HG02981 (cell line): Measurements from ENCODE around the gene EPHB1.
A peak's percentile ranks its signal among the peaks of the same experiment; 100 is the strongest.

Experiments used
- ATAC-seq: cut with Tn5 transposase; IDR thresholded peaks from one replicate; pipeline ENCODE4 v1.9.1; 2021; ENCODE audit warnings: mild to moderate bottlenecking, moderate library complexity; ENCODE audit not compliant: unreplicated experiment

EPHB1 gene

GRCh38 chr3:135175728-135176277, 380.7 kb downstream of the EPHB1 start:
- ATAC-seq, result no peak

DNA sequence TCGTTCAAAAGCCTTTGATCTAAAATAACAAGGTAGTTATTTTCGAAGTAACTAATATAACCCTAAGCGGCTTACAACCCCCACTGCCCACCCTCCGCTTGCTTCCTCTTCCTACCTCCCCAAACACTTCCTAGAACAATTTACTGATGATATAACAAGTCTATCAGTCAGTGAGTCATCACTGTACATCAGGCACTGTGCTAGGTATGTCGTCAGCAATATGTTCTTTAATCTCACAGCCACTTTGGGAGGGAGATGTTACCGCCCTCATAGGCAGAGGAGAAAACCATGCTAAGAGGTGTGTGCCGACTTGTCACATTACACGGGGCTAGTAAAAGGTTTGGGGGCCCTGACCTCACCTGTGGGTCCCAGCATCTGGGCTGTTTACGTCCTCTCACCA, 381.8 kb downstream of the EPHB1 start:
- ATAC-seq, result no peak

DNA sequence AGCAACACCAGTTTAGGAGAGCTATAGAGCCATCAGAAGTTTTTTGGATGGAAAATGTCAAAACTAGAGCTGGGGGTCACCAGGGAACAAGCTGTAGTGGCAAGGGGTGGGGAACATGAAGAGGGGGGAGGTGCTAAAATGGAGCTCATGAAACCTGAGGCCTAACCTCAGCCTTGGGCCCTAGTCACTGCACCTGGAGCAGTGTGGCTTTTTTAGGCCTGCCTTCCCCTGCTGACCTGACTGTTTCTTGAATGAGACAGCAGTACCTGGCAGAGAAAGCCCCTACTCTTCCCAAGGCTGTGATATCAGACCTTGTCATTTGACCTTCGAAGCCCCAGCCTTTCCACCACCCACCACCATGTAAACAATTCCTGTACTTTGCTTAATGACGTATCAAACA, 383.5 kb downstream of the EPHB1 start:
- ATAC-seq, result no peak

- ATAC-seq, result no peak
Observed at GRCh38 chr3:135181408-135181807, 386.3 kb downstream of the EPHB1 start.

DNA sequence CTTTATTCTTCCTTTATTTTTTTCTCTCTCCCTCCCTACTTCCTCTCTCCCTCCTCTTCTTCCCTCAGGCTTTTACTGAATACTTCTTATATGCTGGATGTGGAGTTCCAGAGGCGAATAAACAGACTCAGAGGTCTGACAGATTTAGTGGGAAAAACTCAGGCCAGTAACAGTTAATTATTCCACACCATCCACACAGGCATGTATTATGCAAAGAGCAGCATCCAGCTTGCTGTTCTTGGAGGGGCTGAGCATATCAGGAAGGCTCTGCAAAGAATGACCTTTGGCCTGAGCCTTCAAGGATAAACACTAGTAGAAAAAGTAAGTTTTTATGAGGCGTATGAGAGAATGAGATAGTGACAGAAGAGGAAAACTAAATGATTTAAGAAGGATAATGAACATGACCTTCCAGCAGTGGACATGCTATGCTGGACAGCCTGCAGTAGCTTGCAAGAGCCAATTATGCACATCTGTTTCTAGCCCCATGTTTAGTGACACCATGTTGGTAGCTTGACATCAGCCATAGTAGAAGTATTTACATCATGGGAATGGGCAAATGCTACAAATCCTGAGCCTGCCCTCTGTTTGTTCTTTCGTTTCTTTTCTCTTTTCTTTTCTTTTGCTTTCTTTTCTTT, 387.4 kb downstream of the EPHB1 start:
- ATAC-seq, result no peak

GRCh38 chr3:135190658-135191057, 395.6 kb downstream of the EPHB1 start:
- no peak for ATAC-seq

GRCh38 chr3:135191708-135192107, 396.6 kb downstream of the EPHB1 start:
- ATAC-seq, result no peak

DNA sequence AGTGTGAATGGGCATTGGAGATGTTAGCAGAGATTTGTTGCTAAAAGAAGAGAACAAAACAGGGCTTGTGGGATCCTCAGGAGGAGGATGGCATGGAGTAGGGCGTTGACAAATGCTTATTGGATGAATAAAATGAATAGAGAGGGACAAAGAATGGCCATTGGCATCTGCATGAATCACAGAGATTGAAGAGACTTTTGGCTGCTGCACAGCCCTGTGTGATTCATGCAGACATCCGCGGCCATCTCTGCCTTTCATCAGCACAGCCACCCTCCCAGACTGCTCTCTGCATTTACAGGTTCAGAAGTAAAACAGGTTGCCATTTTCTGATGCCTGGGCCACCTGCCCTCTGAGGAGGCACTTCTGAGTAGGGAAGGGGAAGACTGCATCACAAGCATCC, 397.9 kb downstream of the EPHB1 start:
- ATAC-seq, result no peak

DNA sequence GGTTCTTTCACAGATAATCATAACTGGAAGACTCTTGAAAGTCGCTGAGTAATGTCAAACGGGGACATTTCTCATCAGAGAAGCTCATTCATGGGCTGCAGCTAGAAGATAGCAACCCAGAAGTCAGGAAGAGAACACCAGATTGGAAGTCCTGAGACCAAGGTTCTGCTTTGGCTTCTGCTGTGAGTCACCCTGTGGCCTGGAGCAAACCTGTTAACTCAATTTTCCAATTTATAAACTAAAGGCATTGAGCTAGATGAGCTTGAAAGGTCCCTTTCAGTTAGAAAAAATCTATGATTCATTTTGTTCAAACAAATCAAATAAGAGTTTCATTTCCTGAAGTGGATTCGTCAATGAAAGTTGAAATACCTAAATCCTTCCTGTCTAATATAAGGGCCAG, 402.2 kb downstream of the EPHB1 start:
- ATAC-seq, result peak; percentile 40

GRCh38 chr3:135197856-135198255, 402.8 kb downstream of the EPHB1 start:
- no peak for ATAC-seq

GRCh38 chr3:135199137-135199536, 404.1 kb downstream of the EPHB1 start:
- ATAC-seq, result no peak

DNA sequence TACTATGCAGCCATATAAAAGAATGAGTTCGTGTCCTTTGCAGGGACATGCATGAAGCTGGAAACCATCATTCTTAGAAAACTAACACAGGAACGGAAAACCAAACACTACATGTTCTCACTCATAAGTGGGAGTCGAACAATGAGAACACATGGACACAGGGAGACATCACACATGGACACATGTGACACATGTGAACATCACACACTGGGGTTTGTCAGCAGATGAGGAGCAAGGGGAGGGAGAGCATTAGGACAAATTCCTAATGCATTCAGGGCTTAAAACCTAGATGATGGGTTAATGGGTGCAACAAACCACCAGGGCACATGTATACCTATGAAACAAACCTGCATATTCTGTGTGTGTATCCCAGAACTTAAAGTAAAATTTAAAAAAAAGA, 408.0 kb downstream of the EPHB1 start:
- ATAC-seq, result no peak

DNA sequence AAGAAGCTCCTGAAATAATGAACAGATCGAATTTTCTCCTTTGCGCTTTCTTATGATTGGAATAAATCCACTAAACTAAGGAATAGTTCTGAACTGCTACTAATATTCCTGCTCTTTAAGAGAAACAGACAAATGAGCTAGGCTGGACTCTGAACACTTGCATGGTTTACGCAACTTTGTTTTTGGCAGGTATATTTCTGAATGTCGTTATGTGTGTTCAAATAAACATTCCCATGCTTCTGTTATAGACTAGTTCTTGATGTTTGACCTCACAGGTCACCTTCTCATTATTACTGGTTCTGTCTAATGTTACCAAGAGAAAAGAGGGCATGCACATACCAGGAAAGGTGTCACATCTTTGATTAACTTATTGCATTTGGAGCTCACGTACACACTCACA, 418.2 kb downstream of the EPHB1 start:
- no peak for ATAC-seq

DNA sequence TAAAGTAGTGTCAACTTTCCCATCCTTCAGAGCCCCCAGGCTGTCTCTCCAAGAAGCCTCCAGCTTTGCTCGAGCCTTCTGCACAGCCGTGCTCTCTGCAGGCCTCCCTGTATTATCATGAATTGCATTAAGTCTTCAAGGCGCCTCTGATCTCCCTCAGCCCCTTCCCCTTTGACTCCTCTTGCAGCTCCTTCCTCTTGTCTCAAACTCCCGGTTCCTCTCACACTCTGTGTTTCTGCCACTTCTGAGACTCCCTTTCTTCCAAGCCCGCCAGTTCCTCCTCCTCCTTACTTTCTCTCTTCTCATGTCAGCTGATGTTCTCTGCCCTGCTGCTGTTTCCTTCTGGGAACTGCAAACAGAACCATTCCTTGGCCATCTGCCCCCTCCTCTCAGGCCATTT, 418.8 kb downstream of the EPHB1 start:
- ATAC-seq, result no peak

DNA sequence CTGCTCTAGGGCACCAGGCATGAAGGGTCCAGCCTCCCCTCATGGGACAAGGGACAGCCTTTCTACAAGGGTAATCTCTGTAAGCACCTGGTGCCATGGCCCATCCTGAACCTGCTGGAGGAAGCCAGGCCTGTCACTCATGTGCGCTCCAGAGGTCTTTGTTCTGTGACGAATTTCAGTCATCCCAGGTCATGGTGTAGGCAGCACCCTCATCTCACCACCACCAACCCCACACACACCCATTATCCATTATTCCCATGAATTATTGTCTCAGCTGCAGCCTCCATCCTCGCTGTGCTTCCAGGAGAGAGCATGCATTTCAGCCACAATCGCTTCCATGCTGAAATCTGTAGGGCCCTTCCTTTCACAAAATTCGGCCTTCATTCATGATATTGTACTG, 419.3 kb downstream of the EPHB1 start:
- no peak for ATAC-seq

DNA sequence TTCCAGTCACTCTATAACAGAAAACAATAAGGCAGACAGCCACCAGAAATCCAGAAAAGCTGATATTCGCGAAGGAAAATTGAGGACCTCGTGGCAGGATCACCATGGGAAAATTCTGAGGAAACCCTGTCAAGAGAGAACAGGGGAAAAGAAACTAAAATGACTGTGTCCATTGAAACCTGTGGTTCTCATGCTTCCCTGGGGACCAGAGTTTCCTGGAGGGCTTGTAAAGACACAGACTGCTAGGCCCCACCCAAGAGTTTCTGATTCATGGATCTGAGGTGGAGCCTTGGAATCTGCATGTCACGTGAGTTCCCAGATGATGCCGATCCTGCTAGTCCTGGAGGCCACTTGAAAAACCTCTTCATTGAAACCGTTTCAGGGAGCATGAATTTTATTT, 420.5 kb downstream of the EPHB1 start:
- no peak for ATAC-seq

GRCh38 chr3:135216659-135217058, 421.6 kb downstream of the EPHB1 start:
- ATAC-seq, result no peak

- no peak for ATAC-seq
Observed at GRCh38 chr3:135217730-135218129, 422.7 kb downstream of the EPHB1 start.

GRCh38 chr3:135218304-135218703, 423.2 kb downstream of the EPHB1 start:
- no peak for ATAC-seq

DNA sequence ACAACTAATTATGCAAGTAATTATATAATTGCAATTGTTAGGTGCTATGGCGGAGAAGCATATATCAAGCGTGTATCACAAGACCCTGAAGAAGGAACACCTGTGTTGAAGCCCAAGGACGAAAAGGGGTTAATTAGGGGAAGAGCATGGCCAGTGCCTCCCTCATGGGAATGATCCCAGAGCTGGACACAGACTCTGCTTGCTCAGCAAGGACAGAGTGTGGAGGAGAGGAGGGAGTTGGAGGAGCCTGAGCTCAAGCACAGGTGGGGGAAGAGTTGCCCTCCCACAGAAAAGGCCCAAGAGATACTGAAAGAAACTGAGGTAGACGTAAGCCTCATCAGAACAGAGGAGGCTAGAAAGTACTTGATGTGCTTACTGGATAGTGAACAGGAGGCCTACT, 423.7 kb downstream of the EPHB1 start:
- ATAC-seq, result no peak

DNA sequence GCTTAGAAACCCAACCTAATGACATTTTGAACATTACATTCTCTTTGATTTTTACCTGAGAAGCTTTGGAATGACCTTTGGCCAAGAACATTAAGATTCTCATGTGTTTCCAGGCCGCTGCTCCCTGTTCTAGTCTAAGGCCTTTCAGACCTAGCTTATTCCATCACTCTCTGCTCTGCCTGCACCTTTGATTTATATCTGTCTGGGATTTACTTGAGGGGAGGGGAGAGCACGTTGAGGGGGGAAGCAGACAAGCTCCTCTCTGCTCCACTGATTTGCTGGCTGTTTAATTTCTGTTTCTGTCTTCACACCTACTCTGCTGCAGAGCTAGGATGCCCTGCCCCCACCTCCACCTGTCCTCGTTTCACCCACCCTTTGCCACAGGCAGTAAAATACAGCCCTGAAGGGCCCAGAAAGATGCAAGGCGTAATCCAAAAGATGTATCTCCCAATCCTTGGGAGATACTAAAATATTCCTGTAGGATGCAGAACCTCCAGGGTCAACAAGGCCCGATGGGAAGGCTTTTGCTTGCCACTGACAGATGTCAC, 429.8 kb downstream of the EPHB1 start:
- ATAC-seq, result no peak

DNA sequence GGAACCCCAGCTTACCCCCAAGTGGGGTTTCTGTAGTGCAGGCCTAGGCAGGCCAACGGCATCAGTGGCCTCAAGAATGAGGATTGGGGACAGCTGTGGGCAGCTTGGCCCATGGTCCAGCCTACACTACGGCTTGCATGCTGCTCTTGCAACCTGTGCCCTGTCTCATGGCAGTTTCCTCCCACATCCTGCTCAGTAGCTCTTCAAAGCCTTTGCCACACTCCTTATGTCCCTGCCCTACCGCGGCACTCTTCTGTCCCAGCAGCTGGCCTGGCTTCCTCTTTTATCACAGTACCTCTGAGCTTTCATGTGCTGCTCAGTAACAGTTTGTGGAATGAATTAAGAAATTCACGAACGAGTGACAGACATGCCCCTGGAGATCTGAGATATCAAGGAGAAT, 431.0 kb downstream of the EPHB1 start:
- ATAC-seq, result peak; percentile 75

- ATAC-seq, result no peak
Observed at GRCh38 chr3:135228201-135228600, 433.1 kb downstream of the EPHB1 start.
